ENCODE measurements around the gene CYP19A1.

Gene CYP19A1

GRCh38 chr15:51240066-51240465 lies 98.3 kb downstream of the CYP19A1 start:
- DNase-seq (ENCODE audit: low read depth in 2 of 2), result no peak
- H3K4me3 ChIP-seq (replicated peaks in 1 of 2; ENCODE audit: low read depth in 2 of 2, low read length in 2 of 2), result no peak overlapping the region
- no peak for TF ChIP-seq CTCF (IDR thresholded peaks at IDR 0.05; ENCODE audit: low read depth, low read length)

GRCh38 chr15:51237816-51238215 lies 100.6 kb downstream of the CYP19A1 start:
- no peak overlapping the region for H3K4me3 ChIP-seq (replicated peaks in 1 of 2; ENCODE audit: low read depth in 2 of 2, low read length in 2 of 2)
- DNase-seq (ENCODE audit: low read depth in 2 of 2), result no peak
- no peak for TF ChIP-seq CTCF (IDR thresholded peaks at IDR 0.05; ENCODE audit: low read depth, low read length)

GRCh38 chr15:51234176-51234927 lies 104.0 kb downstream of the CYP19A1 start:
- DNase-seq (ENCODE audit: low read depth in 2 of 2), result peak in 1 of 2 donors; percentile 45
- no peak for TF ChIP-seq CTCF (IDR thresholded peaks at IDR 0.05; ENCODE audit: low read depth, low read length)
- no peak overlapping the region for H3K4me3 ChIP-seq (replicated peaks in 1 of 2; ENCODE audit: low read depth in 2 of 2, low read length in 2 of 2)

GRCh38 chr15:51232581-51232980 lies 105.8 kb downstream of the CYP19A1 start:
- peak in 1 of 2 donors; percentile 8 for DNase-seq (ENCODE audit: low read depth in 2 of 2)
- no peak overlapping the region for H3K4me3 ChIP-seq (replicated peaks in 1 of 2; ENCODE audit: low read depth in 2 of 2, low read length in 2 of 2)
- TF ChIP-seq CTCF (IDR thresholded peaks at IDR 0.05; ENCODE audit: low read depth, low read length), result no peak

GRCh38 chr15:51229907-51230330 lies 108.5 kb downstream of the CYP19A1 start:
- DNase-seq (ENCODE audit: low read depth in 2 of 2), result peak; percentile 62 to 67
- TF ChIP-seq CTCF (IDR thresholded peaks at IDR 0.05; ENCODE audit: low read depth, low read length), result peak; percentile 31
- no peak overlapping the region for H3K4me3 ChIP-seq (replicated peaks in 1 of 2; ENCODE audit: low read depth in 2 of 2, low read length in 2 of 2)

- peak; percentile 84 to 94 for DNase-seq (ENCODE audit: low read depth in 2 of 2)
- TF ChIP-seq CTCF (IDR thresholded peaks at IDR 0.05; ENCODE audit: low read depth, low read length), result no peak
- no peak overlapping the region for H3K4me3 ChIP-seq (replicated peaks in 1 of 2; ENCODE audit: low read depth in 2 of 2, low read length in 2 of 2)
Observed at GRCh38 chr15:51227940-51228732, 110.3 kb downstream of the CYP19A1 start.

Data from cardiac fibroblast (primary cell).